ENCODE data around the gene THAP7.

- TF ChIP-seq CTCF (IDR thresholded peaks at IDR 0.05) = no peak
- no peak for TF ChIP-seq POLR2A (IDR thresholded peaks at IDR 0.05)
Measured at GRCh38 chr22:20957683-20958431, 44.1 kb downstream of the THAP7 start.
